SU-DHL-6 (cell line): ENCODE measurements around the gene RALGDS.

Experiments
- H2AFZ ChIP-seq: fragments of 200-600 bp; sonication (generic); 2 replicates; pipeline ENCODE4 v1.6.1; 2014; ENCODE audit warnings: low read depth, mild to moderate bottlenecking, moderate library complexity, mixed read lengths, antibody characterized with exemption, low read length; ENCODE audit not compliant: severe bottlenecking
- H3F3A ChIP-seq: fragments of 200-600 bp; shearing (Covaris generic); 2 replicates; pipeline ENCODE4 v1.6.0; 2016; ENCODE audit warnings: antibody characterized with exemption, mild to moderate bottlenecking; ENCODE audit not compliant: insufficient read depth
- H3K27ac ChIP-seq: fragments of 200-600 bp; sonication (generic); 2 replicates; pipeline ENCODE4 v1.5.1; 2016; ENCODE audit warnings: low read depth, mild to moderate bottlenecking, low read length, moderate library complexity, mixed read lengths
- H3K27me3 ChIP-seq: fragments of 200-600 bp; sonication (generic), shearing (Covaris generic); 2 replicates; pipeline ENCODE4 v1.6.0; 2014; ENCODE audit warnings: mild to moderate bottlenecking, low read length
- H3K36me3 ChIP-seq: fragments of 200-600 bp; sonication (generic); 2 replicates; pipeline ENCODE4 v1.6.1; 2014; ENCODE audit warnings: mild to moderate bottlenecking, low read length, mixed read lengths
- H3K4me2 ChIP-seq: fragments of 300-600, 200-600 bp; shearing (Covaris generic), sonication (generic); 2 replicates; pipeline ENCODE4 v1.6.0; 2014; ENCODE audit warnings: low read length, low read depth, mild to moderate bottlenecking; ENCODE audit not compliant: poor library complexity, severe bottlenecking
- H3K4me3 ChIP-seq: fragments of 200-600 bp; sonication (generic); 2 replicates; pipeline ENCODE4 v1.5.1; 2014; ENCODE audit warnings: antibody characterized with exemption, low read length, mild to moderate bottlenecking, mixed read lengths; ENCODE audit not compliant: insufficient read depth, poor library complexity, severe bottlenecking
- H3K79me2 ChIP-seq: fragments of 200-600 bp; sonication (generic); 2 replicates; pipeline ENCODE4 v1.6.1; 2014; ENCODE audit warnings: mild to moderate bottlenecking, low read length, moderate library complexity; ENCODE audit not compliant: insufficient read depth
- H3K9ac ChIP-seq: fragments of 200-600 bp; sonication (generic); 2 replicates; pipeline ENCODE4 v1.7.0; 2014; ENCODE audit warnings: mild to moderate bottlenecking, low read length
- H3K9me2 ChIP-seq: fragments of 200-600 bp; sonication (generic); replicated peaks from 2 replicates; pipeline ENCODE4 v1.6.1; 2014; ENCODE audit warnings: low read length; ENCODE audit not compliant: insufficient read depth
- H3K9me3 ChIP-seq: fragments of 200-600 bp; sonication (generic); 2 replicates; pipeline ENCODE4 v1.6.1; 2014; ENCODE audit warnings: low read length, mixed read lengths; ENCODE audit not compliant: insufficient read depth
- H4K20me1 ChIP-seq: fragments of 200-600 bp; sonication (generic); 2 replicates; pipeline ENCODE4 v1.6.1; 2014; ENCODE audit warnings: low read depth, mild to moderate bottlenecking, antibody characterized with exemption, low read length, moderate library complexity, mixed read lengths
- CTCF ChIP-seq: fragments of 200-600 bp; sonication (generic); IDR thresholded peaks from one replicate; pipeline ENCODE4 v1.5.1; 2017; ENCODE audit warnings: antibody characterized with exemption, mild to moderate bottlenecking, low read length, moderate library complexity; ENCODE audit not compliant: insufficient read depth, poor library complexity, severe bottlenecking
- EZH2phosphoT487 ChIP-seq: fragments of 200-600 bp; sonication (generic), shearing (Covaris generic); conservative IDR thresholded peaks from 2 replicates; pipeline ENCODE4 v1.6.1; 2018; ENCODE audit warnings: mild to moderate bottlenecking, antibody characterized with exemption, low read length, moderate library complexity, mixed read lengths

RALGDS gene

GRCh38 chr9:133103183-133103986, 17.7 kb downstream of the RALGDS start:
- no peak for TF ChIP-seq EZH2phosphoT487
- TF ChIP-seq CTCF: peak; percentile 96
- H3K4me2 ChIP-seq: no peak overlapping the region

GRCh38 chr9:133102190-133103021, 18.6 kb downstream of the RALGDS start:
- Histone ChIP-seq H3K27me3 (no peaks in the 10 kb centered on the region), H2AFZ (no peak overlapping the region), H3K9me3 (no peaks in the 10 kb centered on the region), H3K27ac (no peak overlapping the region), H3K9me2 (no peaks in the 10 kb centered on the region), H4K20me1 (no peaks in the 10 kb centered on the region), H3K36me3 (no peaks in the 10 kb centered on the region; the same call in 1 of the 2 replicates), H3K79me2 (no peaks in the 10 kb centered on the region), H3F3A (no peaks in the 10 kb centered on the region), H3K4me2 (no peak overlapping the region), H3K9ac (no peak overlapping the region), H3K4me3 (no peak overlapping the region)
- TF ChIP-seq CTCF (no peak), EZH2phosphoT487 (no peak)

More at GRCh38 chr9:133103183-133103986, 17.7 kb downstream of the RALGDS start:
- Histone ChIP-seq H3K27ac (no peak overlapping the region), H3K4me3 (no peak overlapping the region), H4K20me1 (no peaks in the 10 kb centered on the region), H3K9me3 (no peaks in the 10 kb centered on the region), H2AFZ (no peak overlapping the region), H3K36me3 (no peaks in the 10 kb centered on the region), H3K9me2 (no peaks in the 10 kb centered on the region), H3K27me3 (no peaks in the 10 kb centered on the region), H3F3A (no peaks in the 10 kb centered on the region), H3K79me2 (no peaks in the 10 kb centered on the region), H3K9ac (no peak overlapping the region)

GRCh38 chr9:133101356-133102189, 19.5 kb downstream of the RALGDS start:
- Histone ChIP-seq H3K36me3 (peaks cover 1% of the 10 kb centered on the region; the same call in 1 of the 2 replicates), H4K20me1 (no peaks in the 10 kb centered on the region)

More at GRCh38 chr9:133101356-133102189, 19.5 kb downstream of the RALGDS start:
- TF ChIP-seq EZH2phosphoT487: no peak
- TF ChIP-seq CTCF: no peak
- H3K4me2 ChIP-seq: no peak overlapping the region
- H3K4me3 ChIP-seq: no peak overlapping the region
- no peaks in the 10 kb centered on the region for H3K79me2 ChIP-seq
- no peak overlapping the region for H2AFZ ChIP-seq
- H3K9ac ChIP-seq: no peak overlapping the region
- no peaks in the 10 kb centered on the region for H3K27me3 ChIP-seq
- no peaks in the 10 kb centered on the region for H3F3A ChIP-seq
- no peaks in the 10 kb centered on the region for H3K9me3 ChIP-seq
- H3K27ac ChIP-seq: no peak overlapping the region
- no peaks in the 10 kb centered on the region for H3K9me2 ChIP-seq
